ENCODE results near the gene CXXC5.

DNA sequence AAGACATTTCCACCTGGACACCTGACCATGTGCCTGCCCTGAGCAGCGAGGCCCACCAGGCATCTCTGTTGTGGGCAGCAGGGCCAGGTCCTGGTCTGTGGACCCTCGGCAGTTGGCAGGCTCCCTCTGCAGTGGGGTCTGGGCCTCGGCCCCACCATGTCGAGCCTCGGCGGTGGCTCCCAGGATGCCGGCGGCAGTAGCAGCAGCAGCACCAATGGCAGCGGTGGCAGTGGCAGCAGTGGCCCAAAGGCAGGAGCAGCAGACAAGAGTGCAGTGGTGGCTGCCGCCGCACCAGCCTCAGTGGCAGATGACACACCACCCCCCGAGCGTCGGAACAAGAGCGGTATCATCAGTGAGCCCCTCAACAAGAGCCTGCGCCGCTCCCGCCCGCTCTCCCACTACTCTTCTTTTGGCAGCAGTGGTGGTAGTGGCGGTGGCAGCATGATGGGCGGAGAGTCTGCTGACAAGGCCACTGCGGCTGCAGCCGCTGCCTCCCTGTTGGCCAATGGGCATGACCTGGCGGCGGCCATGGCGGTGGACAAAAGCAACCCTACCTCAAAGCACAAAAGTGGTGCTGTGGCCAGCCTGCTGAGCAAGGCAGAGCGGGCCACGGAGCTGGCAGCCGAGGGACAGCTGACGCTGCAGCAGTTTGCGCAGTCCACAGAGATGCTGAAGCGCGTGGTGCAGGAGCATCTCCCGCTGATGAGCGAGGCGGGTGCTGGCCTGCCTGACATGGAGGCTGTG, 32.4 kb downstream of the CXXC5 start:
- TF ChIP-seq SMC3 (IDR thresholded peaks at IDR 0.05; ENCODE audit: low read depth, low read length) (no peak), RXRA (IDR thresholded peaks at IDR 0.05; ENCODE audit: borderline replicate concordance, low read depth) (no peak), RFX5 (IDR thresholded peaks at IDR 0.05; ENCODE audit: low read length) (no peak), RAD21 (IDR thresholded peaks at IDR 0.05; ENCODE audit: low read length) (no peak), RCOR1 (IDR thresholded peaks at IDR 0.05; ENCODE audit: low read length) (no peak), SIN3A (IDR thresholded peaks at IDR 0.05; ENCODE audit: borderline replicate concordance, low read depth, low read length) (no peak), GABPA (IDR thresholded peaks at IDR 0.05; ENCODE audit: low read depth) (no peak), POLR2AphosphoS5 (IDR thresholded peaks at IDR 0.05; ENCODE audit: low read depth, low read length) (no peak), EP300 (IDR thresholded peaks at IDR 0.05; ENCODE audit: borderline replicate concordance in 1 of 2, low read depth in 1 of 2, low read length in 1 of 2) (no peak), GATA2 (CRISPR knock-in tag; IDR thresholded peaks at IDR 0.05) (no peak), TAF1 (IDR thresholded peaks at IDR 0.05; ENCODE audit: borderline replicate concordance, low read depth, low read length) (no peak), NRF1 (IDR thresholded peaks at IDR 0.05; ENCODE audit: low read depth, low read length) (no peak)
- TF ChIP-seq, protein P1, sequence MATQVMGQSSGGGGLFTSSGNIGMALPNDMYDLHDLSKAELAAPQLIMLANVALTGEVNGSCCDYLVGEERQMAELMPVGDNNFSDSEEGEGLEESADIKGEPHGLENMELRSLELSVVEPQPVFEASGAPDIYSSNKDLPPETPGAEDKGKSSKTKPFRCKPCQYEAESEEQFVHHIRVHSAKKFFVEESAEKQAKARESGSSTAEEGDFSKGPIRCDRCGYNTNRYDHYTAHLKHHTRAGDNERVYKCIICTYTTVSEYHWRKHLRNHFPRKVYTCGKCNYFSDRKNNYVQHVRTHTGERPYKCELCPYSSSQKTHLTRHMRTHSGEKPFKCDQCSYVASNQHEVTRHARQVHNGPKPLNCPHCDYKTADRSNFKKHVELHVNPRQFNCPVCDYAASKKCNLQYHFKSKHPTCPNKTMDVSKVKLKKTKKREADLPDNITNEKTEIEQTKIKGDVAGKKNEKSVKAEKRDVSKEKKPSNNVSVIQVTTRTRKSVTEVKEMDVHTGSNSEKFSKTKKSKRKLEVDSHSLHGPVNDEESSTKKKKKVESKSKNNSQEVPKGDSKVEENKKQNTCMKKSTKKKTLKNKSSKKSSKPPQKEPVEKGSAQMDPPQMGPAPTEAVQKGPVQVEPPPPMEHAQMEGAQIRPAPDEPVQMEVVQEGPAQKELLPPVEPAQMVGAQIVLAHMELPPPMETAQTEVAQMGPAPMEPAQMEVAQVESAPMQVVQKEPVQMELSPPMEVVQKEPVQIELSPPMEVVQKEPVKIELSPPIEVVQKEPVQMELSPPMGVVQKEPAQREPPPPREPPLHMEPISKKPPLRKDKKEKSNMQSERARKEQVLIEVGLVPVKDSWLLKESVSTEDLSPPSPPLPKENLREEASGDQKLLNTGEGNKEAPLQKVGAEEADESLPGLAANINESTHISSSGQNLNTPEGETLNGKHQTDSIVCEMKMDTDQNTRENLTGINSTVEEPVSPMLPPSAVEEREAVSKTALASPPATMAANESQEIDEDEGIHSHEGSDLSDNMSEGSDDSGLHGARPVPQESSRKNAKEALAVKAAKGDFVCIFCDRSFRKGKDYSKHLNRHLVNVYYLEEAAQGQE (IDR thresholded peaks at IDR 0.05; ENCODE audit: low read depth, low read length), result no peak
- TF ChIP-seq, protein P2, sequence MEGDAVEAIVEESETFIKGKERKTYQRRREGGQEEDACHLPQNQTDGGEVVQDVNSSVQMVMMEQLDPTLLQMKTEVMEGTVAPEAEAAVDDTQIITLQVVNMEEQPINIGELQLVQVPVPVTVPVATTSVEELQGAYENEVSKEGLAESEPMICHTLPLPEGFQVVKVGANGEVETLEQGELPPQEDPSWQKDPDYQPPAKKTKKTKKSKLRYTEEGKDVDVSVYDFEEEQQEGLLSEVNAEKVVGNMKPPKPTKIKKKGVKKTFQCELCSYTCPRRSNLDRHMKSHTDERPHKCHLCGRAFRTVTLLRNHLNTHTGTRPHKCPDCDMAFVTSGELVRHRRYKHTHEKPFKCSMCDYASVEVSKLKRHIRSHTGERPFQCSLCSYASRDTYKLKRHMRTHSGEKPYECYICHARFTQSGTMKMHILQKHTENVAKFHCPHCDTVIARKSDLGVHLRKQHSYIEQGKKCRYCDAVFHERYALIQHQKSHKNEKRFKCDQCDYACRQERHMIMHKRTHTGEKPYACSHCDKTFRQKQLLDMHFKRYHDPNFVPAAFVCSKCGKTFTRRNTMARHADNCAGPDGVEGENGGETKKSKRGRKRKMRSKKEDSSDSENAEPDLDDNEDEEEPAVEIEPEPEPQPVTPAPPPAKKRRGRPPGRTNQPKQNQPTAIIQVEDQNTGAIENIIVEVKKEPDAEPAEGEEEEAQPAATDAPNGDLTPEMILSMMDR (IDR thresholded peaks at IDR 0.05), result no peak
